OCI-LY1 (cell line): Measurements from ENCODE around the gene ZNF576.

Experiments
- H2AFZ ChIP-seq: fragments of 200-600 bp; sonication (generic), shearing (Covaris generic); 2 replicates; pipeline ENCODE4 v1.6.0; 2014; ENCODE audit warnings: antibody characterized with exemption, mild to moderate bottlenecking, low read length
- H3F3A ChIP-seq: fragments of 200-600 bp; sonication (generic), shearing (Covaris generic); 2 replicates; pipeline ENCODE4 v1.6.0; 2014; ENCODE audit warnings: mild to moderate bottlenecking, antibody characterized with exemption, low read length, moderate library complexity; ENCODE audit not compliant: insufficient read depth
- H3K27ac ChIP-seq: fragments of 200-600 bp; sonication (generic); 2 replicates; pipeline ENCODE4 v1.5.1; 2014; ENCODE audit warnings: low read length, mixed run types, mild to moderate bottlenecking, low read depth; ENCODE audit not compliant: poor library complexity, severe bottlenecking
- H3K27me3 ChIP-seq: fragments of 200-600 bp; sonication (generic); 2 replicates; pipeline ENCODE4 v1.6.0; 2014; ENCODE audit warnings: antibody characterized with exemption, mild to moderate bottlenecking, low read length, moderate library complexity; ENCODE audit not compliant: insufficient read depth
- H3K36me3 ChIP-seq: fragments of 200-600 bp; sonication (generic); 2 replicates; pipeline ENCODE4 v1.6.1; 2014; ENCODE audit warnings: mild to moderate bottlenecking, antibody characterized with exemption, low read length, moderate library complexity, mixed read lengths; ENCODE audit not compliant: insufficient read depth
- H3K4me1 ChIP-seq: fragments of 200-600 bp; sonication (generic); 2 replicates; pipeline ENCODE4 v1.5.1; 2014; ENCODE audit warnings: mild to moderate bottlenecking, low read length, moderate library complexity; ENCODE audit not compliant: insufficient read depth, severe bottlenecking
- H3K4me2 ChIP-seq: fragments of 200-600 bp; sonication (generic), shearing (Covaris generic); 2 replicates; pipeline ENCODE4 v1.6.1; 2014; ENCODE audit warnings: low read length
- H3K4me3 ChIP-seq: fragments of 200-600 bp; sonication (generic); 2 replicates; pipeline ENCODE4 v1.5.1; 2014; ENCODE audit warnings: low read length, low read depth, mild to moderate bottlenecking, mixed read lengths; ENCODE audit not compliant: poor library complexity, severe bottlenecking
- H3K79me2 ChIP-seq: fragments of 200-600 bp; shearing (Covaris generic); 2 replicates; pipeline ENCODE4 v1.6.1; 2016; ENCODE audit warnings: mixed run types, low read length, mixed read lengths; ENCODE audit not compliant: insufficient read depth
- H3K9ac ChIP-seq: fragments of 200-600 bp; sonication (generic), shearing (Covaris generic); 2 replicates; pipeline ENCODE4 v1.6.1; 2014; ENCODE audit warnings: mild to moderate bottlenecking, low read length, mixed read lengths
- H3K9me2 ChIP-seq: fragments of 200-600 bp; sonication (generic), shearing (Covaris generic); 2 replicates; pipeline ENCODE4 v1.6.1; 2014; ENCODE audit warnings: low read depth, mild to moderate bottlenecking, low read length, mixed read lengths
- H3K9me3 ChIP-seq: fragments of 200-600 bp; shearing (Covaris generic); 2 replicates; pipeline ENCODE4 v1.6.1; 2014; ENCODE audit warnings: low read length, mixed read lengths
- H4K20me1 ChIP-seq: fragments of 200-600 bp; sonication (generic), shearing (Covaris generic); 2 replicates; pipeline ENCODE4 v1.6.0; 2016; ENCODE audit warnings: mild to moderate bottlenecking, low read length; ENCODE audit not compliant: insufficient read depth
- EZH2 ChIP-seq: fragments of 200-600 bp; sonication (generic), shearing (Covaris generic); IDR thresholded peaks from 2 replicates; pipeline ENCODE4 v1.8.0; 2017; ENCODE audit warnings: borderline replicate concordance, mixed run types, mild to moderate bottlenecking, antibody characterized with exemption, low read length, moderate library complexity, mixed read lengths
- TF ChIP-seq, protein P1 (sequence below): fragments of 200-600 bp; sonication (generic), shearing (Covaris generic); IDR thresholded peaks from 2 replicates; pipeline ENCODE4 v1.5.1; 2017; ENCODE audit warnings: mild to moderate bottlenecking, antibody characterized with exemption, low read length, moderate library complexity, mixed read lengths

The ZNF576 gene

DNA sequence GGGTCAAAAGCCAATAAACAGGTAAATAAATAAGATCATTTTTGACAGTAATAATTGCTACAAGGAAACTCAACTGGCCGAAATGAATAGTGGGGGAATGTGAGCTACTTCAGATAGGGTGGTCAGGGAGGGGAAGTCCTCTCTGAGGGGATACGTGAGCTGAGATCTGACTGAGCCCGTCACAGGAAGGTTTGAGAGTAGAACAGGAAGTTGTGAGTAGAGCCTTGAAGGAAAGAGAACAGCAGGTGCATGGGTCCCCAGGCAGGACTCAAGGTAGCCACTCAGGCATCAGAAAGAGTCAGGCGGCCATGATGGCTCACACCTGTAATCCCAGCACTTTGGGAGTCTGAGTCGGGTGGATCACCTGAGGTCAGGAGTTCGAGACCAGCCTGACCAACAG, 6.7 kb upstream of the ZNF576 start:
- no peaks in the 10 kb centered on the region for H3K9me2 ChIP-seq
- no peak overlapping the region for H3K9ac ChIP-seq
- peaks cover 10% of the 10 kb centered on the region for H3K4me1 ChIP-seq
- no peak overlapping the region for H3K4me3 ChIP-seq
- H3K9me3 ChIP-seq: no peaks in the 10 kb centered on the region
- H3K36me3 ChIP-seq: peaks cover 13% of the 10 kb centered on the region; the same call in 1 of the 2 replicates
- H3K79me2 ChIP-seq: no peaks in the 10 kb centered on the region
- H3K27me3 ChIP-seq: no peaks in the 10 kb centered on the region
- H4K20me1 ChIP-seq: no peaks in the 10 kb centered on the region
- no peak for TF ChIP-seq EZH2
- TF ChIP-seq, protein P1, sequence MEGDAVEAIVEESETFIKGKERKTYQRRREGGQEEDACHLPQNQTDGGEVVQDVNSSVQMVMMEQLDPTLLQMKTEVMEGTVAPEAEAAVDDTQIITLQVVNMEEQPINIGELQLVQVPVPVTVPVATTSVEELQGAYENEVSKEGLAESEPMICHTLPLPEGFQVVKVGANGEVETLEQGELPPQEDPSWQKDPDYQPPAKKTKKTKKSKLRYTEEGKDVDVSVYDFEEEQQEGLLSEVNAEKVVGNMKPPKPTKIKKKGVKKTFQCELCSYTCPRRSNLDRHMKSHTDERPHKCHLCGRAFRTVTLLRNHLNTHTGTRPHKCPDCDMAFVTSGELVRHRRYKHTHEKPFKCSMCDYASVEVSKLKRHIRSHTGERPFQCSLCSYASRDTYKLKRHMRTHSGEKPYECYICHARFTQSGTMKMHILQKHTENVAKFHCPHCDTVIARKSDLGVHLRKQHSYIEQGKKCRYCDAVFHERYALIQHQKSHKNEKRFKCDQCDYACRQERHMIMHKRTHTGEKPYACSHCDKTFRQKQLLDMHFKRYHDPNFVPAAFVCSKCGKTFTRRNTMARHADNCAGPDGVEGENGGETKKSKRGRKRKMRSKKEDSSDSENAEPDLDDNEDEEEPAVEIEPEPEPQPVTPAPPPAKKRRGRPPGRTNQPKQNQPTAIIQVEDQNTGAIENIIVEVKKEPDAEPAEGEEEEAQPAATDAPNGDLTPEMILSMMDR: no peak
- H3K4me2 ChIP-seq: no peak overlapping the region
- no peak overlapping the region for H2AFZ ChIP-seq
- H3K27ac ChIP-seq: no peak overlapping the region
- no peaks in the 10 kb centered on the region for H3F3A ChIP-seq

- H3K27ac ChIP-seq: no peak overlapping the region
- H3K9ac ChIP-seq: no peak overlapping the region
- H3K4me2 ChIP-seq: no peak overlapping the region
- no peaks in the 10 kb centered on the region for H3F3A ChIP-seq
- no peak overlapping the region for H2AFZ ChIP-seq
- TF ChIP-seq, protein P1: no peak
- TF ChIP-seq EZH2: no peak
- no peak overlapping the region for H3K4me3 ChIP-seq
- H3K4me1 ChIP-seq: peaks cover 22% of the 10 kb centered on the region
- peaks cover 13% of the 10 kb centered on the region; the same call in 1 of the 2 replicates for H3K36me3 ChIP-seq
- no peaks in the 10 kb centered on the region for H4K20me1 ChIP-seq
- H3K79me2 ChIP-seq: peaks cover 6% of the 10 kb centered on the region
- no peaks in the 10 kb centered on the region for H3K9me2 ChIP-seq
- H3K27me3 ChIP-seq: no peaks in the 10 kb centered on the region
- no peaks in the 10 kb centered on the region for H3K9me3 ChIP-seq
Observed at GRCh38 chr19:43591904-43592772, 4.3 kb upstream of the ZNF576 start.

DNA sequence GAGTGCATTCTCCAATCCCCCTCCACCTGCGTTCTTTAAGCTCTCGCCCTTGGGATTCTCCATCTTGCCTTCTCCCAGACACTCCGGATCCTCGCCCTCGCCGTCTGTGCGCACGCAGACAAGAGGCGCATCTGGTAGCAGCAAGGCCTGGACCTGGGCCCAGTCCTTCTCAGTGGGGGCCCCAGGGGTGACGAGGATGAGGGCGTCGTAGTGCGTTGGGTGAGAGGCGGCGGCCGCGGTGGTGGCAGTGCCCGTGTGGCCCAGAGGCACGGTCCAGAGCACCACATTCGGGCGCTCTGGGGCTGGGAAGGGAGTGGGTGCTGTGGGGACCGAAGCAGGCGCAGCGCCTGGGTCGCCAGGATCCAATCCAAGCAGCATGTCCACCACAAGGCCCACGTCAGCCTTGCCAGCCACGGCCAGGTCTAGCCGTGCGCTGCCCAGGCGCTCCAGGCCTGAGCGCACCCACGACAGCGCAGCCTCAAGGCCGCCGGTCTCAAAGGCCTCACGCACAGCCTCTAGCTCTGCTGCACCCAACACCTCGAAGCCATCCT, 3.5 kb upstream of the ZNF576 start:
- no peak overlapping the region for H3K9ac ChIP-seq
- H2AFZ ChIP-seq: no peak overlapping the region
- H3K36me3 ChIP-seq: peaks cover 13% of the 10 kb centered on the region; the same call in 1 of the 2 replicates
- H3F3A ChIP-seq: no peaks in the 10 kb centered on the region
- H3K27me3 ChIP-seq: no peaks in the 10 kb centered on the region
- H3K9me3 ChIP-seq: no peaks in the 10 kb centered on the region
- H3K4me1 ChIP-seq: peaks cover 30% of the 10 kb centered on the region
- H4K20me1 ChIP-seq: no peaks in the 10 kb centered on the region
- H3K9me2 ChIP-seq: no peaks in the 10 kb centered on the region
- no peak overlapping the region for H3K27ac ChIP-seq
- peaks cover 14% of the 10 kb centered on the region for H3K79me2 ChIP-seq
- no peak for TF ChIP-seq EZH2
- TF ChIP-seq, protein P1: no peak
- H3K4me2 ChIP-seq: no peak overlapping the region
- no peak overlapping the region for H3K4me3 ChIP-seq
